AG04449 (cell line): ENCODE data around the gene LACRT.
"Not testable (repeated sequence)": the region's sequence is repeated elsewhere in the genome, so short reads cannot be mapped to it uniquely, and the experiment has no call there.

ENCODE experiments used
- CTCF ChIA-PET: fragments of 350-600 bp; formaldehyde crosslinking; extraction: SDS; loops from one replicate; lab custom pipeline; 2021; ENCODE audit warnings: antibody characterized with exemption; lab: Yijun Ruan, JAX
- POLR2A ChIA-PET: fragments of 400-600, 350-600 bp; formaldehyde crosslinking; extraction: SDS; loops from one replicate; lab custom pipeline; 2020; ENCODE audit warnings: antibody characterized with exemption, inconsistent platforms; lab: Yijun Ruan, JAX
- DNase-seq: peaks from one replicate; pipeline ENCODE4 v3.0.0-alpha.2; 2010; ENCODE audit warnings: low read depth, low spot score
- H3K4me3 ChIP-seq: 2 replicates; pipeline ENCODE4 v1.5.1; 2011; ENCODE audit warnings: low read depth, mild to moderate bottlenecking, control low read depth, low read length
- CTCF ChIP-seq: IDR thresholded peaks from one replicate; pipeline ENCODE4 v1.5.1; 2011; ENCODE audit warnings: mild to moderate bottlenecking, moderate library complexity, low read length, control low read depth, inconsistent platforms; ENCODE audit not compliant: insufficient read depth; ENCODE audit errors: missing control alignments

Gene LACRT

GRCh38 chr12:54666008-54666407, 31.3 kb upstream of the LACRT start:
- no peak for TF ChIP-seq CTCF
- ChIA-PET CTCF (no interaction called here), POLR2A (no interaction called here)
- H3K4me3 ChIP-seq: no peak overlapping the region
- DNase-seq: no peak

- DNase-seq, POLR2A ChIA-PET, H3K4me3 ChIP-seq: not testable (repeated sequence)
- CTCF ChIA-PET: interaction anchor here (0.6 kb wide), 1 partner anchor 36 kb away, joined by 3 read pairs; no protein-coding TSS in a partner anchor
Observed at GRCh38 chr12:54665022-54665635, 30.4 kb upstream of the LACRT start.

GRCh38 chr12:54663603-54664002, 28.9 kb upstream of the LACRT start:
- no peak overlapping the region for H3K4me3 ChIP-seq
- no peak for TF ChIP-seq CTCF
- no peak for DNase-seq
- CTCF ChIA-PET: no interaction called here
- POLR2A ChIA-PET: no interaction called here

- no peak for DNase-seq
- CTCF ChIA-PET: no interaction called here
- POLR2A ChIA-PET: no interaction called here
- H3K4me3 ChIP-seq: no peak overlapping the region
- no peak for TF ChIP-seq CTCF
Observed at GRCh38 chr12:54662026-54662425, 27.3 kb upstream of the LACRT start.

DNA sequence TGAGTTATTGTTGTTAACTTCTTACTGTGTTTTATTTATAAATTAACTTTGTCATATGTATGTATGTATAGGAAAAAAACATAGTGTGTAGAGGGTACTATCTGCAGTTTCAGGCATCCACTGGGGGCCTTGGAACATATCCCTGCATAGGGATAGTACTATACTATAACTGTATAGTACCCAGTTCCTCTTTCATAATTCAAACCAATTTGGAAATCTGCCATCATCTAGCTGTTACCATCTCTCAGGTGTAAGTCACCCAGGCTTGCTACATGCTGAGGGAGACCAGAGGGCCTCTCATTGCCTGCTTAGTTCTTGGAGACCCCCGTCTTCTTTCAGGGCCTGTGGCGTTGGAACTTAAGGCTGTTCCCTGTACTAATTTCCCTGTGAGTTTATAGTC, 26.4 kb upstream of the LACRT start:
- CTCF ChIA-PET: no interaction called here
- DNase-seq: no peak
- H3K4me3 ChIP-seq: no peak overlapping the region
- POLR2A ChIA-PET: no interaction called here
- TF ChIP-seq CTCF: no peak

- POLR2A ChIA-PET: no interaction called here
- no peak for DNase-seq
- H3K4me3 ChIP-seq: no peak overlapping the region
- CTCF ChIA-PET: no interaction called here
- TF ChIP-seq CTCF: no peak
Observed at GRCh38 chr12:54660320-54660962, 25.7 kb upstream of the LACRT start.
